ENCODE data around the gene GLI3.

GLI3 gene

DNA sequence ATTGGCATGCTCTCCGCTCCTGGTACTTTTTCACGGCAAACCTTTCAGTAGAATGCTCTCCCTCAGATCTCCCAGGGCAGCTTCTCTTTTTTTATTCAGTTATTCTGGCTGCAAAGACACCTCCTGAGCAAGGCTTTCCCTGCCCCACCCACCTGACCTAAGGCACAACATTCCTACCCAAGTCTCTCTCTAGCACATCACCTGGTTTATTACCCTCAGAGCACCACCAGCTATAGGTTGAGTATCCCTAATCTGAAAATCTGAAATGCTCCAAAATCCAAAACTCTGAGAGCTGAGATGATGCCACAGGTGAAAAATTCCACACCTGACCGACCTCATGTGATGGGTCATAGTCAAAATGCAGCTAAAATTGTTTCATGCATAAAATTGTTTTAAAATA, 99.6 kb downstream of the GLI3 start:
- DNase-seq = no peak

DNA sequence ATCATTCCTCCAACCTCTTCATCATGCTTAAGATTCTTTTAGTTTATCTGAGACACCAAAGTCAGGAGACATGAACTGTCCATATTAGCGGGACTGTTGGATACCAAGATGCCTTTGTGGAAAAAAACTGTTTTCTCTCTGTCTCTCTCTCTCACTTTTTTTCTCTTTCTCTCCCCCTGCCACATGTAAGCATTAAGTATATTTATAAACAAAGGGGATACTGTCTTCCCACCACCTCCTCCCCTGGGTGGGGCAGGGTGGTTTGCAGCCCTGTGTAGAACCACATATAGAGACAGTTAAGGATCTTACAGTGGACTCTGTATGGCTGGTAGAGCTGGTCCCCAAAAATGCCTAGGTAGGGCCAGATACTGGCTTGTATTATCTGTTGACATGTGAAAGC, 101.3 kb downstream of the GLI3 start:
- no peak for DNase-seq

DNA sequence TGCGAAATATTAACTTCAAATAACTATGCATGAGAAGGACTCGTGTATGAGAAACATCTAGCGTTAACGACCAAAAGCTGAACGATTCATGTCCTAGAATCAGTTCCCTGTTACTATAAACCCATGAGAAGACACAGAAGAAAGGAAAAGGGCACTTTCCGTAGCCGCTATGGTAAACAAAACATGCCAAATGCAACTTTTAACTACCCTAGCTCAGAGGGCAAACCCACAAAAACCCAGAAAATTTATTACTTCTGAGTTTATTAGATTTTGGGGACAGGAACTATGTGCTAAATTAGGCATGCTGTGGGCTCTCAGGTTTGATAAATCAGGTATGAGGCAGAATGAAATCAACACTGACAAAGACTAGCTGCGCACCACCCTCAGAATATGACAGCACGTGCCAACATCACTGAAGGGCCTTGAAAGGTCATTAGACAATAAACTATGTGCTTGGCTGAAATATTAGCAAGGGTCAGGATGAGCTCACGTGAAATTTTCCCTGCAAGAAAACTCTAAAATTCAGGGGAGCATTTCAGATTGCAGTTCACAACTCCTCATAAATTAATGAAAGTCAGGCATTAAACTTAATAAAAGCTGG, 102.6 kb downstream of the GLI3 start:
- no peak for DNase-seq

DNA sequence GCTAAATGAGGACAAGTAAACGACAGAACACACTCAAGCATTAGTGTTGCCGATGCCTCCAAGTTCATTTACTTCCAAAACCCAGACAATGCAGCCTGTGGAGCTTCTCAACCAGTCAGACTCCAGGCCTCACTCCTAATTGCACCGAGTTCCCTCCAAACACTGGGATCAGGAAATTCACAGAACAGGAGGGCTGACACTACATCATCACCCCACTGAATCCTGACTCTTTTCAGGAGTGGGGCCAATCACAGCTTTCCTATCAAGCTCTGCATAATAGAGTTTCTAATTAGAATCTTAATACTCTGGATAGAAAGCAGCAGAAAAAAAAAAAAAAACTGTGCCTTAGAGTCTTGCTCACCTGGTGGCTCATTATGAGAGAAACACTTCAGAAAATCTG, 103.7 kb downstream of the GLI3 start:
- no peak for DNase-seq

DNA sequence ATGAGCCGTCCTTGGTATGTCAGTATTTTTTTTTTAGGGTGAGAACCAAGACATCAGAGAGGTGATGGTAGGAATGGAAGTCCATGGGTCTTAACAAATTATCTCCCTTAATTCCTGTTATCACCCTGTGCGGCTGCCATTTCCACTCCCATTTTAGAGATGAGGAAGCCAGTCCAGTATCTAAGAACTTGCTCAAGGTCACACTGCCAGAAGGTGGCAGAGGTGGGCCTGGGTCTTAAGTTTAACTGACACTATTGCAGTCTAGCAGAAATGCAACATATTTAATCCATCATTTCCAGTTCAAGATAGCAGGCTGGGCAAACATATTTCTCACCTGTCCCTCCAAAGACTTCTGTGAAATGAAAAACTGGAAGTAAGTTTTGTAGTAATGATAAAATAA, 108.3 kb downstream of the GLI3 start:
- no peak for DNase-seq

DNA sequence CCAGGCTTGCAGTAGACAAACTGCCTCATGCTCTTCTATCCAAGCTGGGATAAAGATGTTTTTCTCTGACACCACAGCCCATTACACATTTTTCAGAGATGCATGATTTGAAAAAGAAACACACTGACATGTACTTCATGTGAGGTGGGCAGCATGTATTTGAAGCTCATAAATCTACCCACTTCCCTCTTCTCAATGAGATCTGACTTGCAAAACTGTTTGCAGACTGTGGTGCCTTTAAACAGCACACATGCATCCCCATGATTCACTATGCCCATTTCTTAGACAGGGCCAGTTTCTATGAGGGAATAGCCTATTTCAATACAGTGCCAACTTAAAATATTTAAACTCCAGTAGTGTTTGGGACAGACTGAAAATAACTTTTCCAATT, 109.8 kb downstream of the GLI3 start:
- DNase-seq = no peak

DNA sequence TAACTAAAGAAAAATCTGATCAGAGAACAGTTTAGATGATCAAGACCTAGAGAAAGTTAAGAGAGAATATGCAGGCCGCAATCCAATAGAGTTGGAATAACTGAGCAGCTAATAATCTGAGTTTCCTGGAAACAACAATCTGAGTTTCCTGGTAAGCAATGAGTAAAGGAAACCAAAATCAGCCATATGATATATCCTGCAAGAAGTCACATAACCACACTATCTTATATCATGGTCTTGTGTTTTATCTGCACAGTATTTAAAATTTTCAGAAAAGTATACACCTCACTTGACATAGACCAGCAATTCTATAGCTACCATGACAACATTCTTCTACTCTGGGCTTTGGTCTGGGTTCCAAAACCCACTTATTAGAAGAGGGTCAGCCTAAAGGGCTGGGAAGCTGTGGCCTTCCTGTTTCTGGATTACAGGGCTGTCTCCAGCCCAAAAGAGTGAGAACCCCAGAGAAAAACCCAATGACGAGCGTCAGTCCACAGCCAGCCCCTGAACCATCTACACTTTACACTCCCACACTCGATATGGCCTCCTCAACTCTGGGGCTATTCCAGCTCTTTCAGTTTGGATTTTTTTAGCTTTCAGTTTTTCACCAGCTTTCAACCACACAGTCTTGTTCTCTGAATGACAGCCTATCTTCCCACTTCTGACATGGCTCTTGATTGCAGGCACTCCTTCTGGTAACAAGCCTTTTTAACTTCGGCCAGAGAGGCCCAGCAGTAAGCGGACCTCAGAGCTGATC, 110.4 kb downstream of the GLI3 start:
- no peak for DNase-seq

DNA sequence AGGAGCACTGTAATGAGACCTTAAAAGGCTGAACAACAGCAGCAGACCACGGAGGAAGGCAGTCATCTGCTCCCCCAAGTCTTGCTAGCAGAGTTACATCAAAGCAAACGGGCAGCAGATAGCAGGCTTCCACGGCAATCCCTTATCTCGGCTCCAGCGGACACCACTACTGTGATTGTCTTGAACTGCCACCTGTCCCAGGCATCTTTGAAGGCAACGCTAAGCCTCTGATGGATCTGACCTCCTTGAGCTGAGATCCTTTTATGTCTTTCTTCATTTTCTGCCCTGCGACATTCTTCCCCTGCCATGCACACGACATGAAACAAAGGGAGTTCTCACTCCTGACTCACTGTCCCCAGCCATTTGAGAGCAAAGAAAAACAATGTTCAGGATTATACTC, 111.7 kb downstream of the GLI3 start:
- DNase-seq = no peak

DNA sequence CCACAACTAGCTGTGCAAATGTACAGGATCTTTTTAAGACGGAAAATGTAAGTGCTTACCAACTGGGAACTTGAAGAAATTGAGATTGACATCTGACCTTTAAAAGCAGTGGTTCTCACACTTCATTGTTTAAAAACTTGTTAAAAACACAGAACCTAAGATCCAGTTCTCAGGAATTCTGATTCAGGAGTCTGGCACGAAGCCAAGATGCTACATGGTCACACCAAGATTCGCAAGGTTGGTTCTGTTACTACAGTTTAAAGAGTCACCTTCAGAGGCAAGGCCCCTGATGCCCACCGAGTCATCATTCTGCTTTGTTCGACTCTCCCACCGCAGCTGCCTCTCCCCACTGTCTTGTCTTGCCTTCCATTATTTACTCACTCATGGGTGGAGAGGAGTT, 113.3 kb downstream of the GLI3 start:
- no peak for DNase-seq

DNA sequence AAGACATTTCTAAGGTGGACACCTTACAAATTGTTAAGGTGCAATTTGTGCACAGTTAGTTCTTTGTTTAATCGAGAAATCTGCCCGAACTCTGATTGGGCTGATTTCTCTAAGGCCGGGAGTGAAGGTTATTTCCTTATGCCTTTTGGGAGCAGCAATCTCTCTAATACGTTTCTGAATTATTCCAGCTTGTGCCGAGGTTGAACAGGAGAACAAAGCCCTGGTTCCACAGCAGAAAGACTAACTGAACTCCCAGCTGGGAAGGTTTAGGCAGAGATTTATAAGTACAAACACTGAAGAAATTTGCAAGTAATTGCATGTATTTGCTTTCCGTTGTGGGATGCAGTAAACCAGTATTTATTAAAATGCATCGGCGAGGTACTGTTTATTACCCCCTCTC, 116.8 kb downstream of the GLI3 start:
- DNase-seq = no peak

DNA sequence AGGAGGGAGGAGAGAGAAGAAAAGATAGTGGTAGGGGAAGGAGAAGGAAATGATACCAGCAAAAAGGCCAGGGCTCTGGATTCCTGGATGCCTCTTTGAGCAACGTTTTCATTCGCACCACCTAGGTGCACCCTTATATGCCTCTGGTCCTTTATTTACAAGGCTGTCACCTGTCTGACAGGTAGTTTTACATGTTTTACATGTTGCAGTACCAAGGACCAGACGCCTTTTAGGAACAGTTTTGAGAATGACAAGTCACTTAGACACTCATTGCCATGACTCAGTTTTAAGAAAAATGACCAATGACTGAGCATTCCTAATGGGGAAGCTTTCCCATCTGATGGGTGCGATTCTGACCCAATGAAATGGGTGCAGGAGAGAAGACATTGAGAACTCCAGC, 119.8 kb downstream of the GLI3 start:
- DNase-seq = no peak

DNA sequence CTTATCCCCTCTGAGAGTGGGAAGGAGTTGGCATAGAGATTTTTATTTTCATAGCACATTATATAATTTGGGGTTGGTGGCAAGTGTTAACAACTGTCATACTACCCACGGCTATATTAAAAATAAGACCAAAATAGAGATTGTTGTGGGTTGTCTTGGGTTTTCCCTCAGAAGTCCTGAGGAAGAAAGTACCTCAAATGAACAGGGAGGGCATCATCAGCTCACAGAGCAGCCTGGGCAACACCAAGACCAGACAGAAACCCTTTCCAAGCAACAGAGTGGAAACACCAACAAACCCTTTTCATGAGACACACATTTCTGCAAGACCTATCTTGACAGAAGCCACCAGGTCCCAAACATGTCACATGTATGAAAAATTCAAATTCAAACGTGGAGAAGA, 121.2 kb downstream of the GLI3 start:
- DNase-seq = no peak

DNA sequence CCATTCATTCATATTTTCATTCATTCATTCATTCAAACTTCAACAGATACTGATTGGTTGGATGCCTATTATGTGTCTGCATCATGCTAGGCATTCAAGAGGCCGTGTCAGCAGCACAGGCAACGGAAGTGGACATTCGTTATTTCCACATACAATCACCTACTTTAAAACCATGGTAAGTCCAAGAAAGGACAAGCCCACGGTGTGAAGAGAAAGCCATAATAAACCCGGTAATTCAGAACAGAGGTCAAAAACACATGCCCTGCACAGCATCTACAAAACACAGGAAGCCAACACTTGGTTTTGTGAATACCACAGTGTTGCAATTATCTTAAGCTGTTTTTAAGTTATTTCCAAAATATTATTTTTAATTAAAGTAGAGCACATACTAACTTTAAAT, 126.7 kb downstream of the GLI3 start:
- no peak for DNase-seq

DNA sequence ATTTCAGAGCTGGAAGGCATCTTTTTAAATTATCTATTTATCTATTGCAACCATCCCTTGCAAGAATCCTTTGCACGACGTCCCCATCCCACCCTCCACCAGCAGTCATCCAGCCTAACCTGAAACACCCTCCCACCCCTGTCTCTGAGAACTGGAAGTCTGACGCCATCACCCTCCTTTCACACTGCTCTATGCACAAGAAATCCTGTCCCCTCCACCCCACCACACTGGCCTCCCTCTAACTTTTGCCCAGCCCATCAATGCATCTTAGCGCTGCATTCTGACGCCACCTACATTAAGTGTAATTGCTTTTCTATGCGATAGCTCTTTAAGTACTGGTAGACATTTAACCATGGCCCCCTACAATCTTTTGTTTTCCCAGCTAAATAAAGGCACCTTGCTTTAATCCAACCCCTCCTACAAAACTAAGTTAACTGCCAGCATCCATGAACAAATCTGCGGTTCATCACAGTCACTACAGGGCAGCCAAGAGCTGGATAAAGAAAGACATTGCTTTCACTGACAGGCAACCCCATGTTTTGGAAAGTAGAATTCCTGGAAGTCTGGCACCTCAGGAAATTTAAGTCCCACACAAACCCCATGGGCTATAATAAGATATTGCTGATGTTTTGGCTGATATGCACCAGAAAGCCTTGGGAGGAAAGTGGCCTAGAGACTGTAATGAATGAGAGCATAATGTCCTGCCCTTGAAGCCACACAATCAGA, 128.0 kb downstream of the GLI3 start:
- no peak for DNase-seq

DNA sequence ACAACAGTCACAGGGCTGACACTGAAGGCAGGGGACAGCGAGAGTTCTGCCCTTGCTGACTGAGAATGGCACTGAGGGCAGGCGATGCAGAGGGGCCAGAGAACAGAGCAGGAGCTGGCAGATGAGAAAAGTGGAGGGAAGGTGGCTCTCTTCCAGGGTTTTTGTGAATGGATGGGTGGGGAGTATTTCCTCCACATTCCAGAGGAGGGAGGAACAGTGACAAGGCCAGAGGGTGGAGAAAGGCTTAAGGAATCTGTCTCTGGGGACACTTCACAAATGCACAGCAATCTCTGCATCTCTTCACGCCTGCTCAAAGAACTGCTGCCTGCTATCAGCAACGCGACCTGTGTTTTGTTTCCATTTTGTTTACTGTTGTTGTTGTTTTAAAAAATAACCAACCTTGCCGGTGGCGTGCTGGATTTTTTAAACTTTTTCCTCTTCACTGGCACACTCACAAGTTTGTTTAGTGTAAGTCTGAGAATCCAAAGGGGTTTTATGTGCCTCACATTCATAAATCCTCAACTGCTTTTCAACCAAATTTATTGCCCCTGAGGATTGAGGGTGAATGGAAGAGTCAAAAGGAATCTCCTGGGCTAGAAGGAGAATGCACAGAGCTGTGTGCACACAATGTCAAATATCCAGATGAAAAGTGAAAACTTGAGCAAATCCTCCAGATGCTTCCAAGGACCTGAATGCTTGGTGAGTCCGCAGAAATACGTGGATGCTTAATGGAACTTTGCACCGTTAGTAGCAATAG, 129.3 kb downstream of the GLI3 start:
- no peak for DNase-seq

DNA sequence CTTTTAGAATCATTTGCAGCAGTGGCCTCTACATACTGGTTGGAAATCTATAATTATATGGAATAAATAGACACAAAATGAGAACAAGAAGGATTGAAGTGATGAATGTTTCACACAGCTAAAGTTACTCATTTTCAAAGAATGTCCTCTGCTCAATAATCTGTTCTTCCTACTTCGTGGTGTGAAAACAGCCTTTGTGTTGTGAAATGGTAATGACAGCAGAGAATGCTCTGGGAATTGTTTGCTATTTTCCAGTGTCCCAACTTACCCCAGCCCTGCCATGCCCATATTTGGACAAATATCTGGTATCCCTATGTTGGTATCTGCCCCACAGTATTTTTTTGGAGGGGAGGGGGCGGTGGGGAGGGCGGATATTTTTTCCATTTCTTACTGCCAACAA, 130.4 kb downstream of the GLI3 start:
- DNase-seq = no peak

DNA sequence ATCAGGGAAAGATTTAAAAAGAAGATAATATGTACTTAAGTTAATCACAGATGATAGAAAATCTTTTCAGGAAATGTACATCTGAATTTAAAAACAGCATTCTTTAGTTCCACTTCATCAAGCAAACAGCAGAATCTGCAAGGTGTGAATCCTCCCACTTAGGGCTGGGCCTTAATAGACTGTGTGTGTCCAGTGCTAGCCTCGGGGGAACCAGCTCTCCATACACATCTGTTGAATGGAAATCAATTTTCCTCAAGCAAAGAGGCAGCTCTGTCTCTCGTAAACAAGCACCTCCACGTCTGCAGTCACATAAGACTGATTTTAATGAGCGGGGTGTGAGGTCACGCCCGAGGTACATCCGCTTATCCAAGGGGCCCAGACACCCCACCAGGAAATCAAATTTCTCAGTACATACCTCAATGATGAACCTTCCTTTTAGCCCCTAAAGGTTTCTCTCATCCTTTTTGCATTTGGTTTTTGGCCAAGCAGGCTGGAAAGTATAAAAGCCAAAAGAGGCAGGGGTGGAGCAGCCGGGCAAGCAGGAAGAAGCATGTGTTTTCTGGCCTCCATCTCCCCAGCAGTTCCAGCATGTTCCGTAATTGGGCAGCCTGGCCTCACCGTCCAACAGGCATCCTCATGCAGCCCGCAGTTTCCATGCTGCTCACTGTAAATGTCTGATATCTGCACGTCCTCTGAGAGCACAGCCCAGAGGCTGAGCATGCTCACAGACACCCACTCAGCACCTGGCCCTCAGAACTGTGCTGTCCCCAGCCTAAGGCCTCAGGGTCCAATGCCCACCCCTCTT, 131.3 kb downstream of the GLI3 start:
- no peak for DNase-seq

DNA sequence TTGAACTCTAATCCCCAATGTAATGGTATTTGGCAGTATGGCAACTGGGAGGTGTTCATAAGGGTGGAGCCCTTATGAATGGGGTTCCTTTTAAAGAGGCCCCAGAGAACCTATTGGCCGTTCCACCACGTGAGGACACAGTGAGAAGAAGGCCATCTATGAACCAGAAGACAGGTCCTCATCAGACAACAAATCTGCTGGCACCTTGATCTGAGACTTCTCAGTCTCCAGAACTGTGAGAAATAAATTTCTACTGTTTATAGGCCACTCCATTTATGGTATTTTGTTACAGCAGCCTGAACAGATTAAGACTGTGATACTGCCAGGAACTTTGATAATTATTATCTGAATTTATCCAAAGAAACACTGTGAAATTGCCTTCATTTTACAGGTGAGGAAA, 132.3 kb downstream of the GLI3 start:
- no peak for DNase-seq

DNA sequence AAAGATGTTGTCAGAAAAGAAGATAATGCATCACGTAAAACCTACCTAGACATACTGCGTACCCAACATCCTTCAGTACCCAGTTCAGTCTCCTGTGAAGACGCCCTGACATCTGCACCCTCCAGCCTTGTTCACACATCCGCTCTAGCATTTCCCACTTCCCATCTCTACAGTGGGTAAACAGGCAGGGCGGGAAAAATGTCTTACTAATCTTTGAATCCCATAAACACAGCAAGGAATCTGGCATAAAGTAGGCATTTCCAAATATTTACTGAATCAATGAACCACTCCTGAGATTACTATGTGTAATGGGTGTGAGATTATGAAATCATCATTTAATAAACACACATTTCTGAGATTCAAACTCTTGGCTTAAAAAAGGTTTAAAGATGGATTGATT, 132.8 kb downstream of the GLI3 start:
- DNase-seq = no peak

DNA sequence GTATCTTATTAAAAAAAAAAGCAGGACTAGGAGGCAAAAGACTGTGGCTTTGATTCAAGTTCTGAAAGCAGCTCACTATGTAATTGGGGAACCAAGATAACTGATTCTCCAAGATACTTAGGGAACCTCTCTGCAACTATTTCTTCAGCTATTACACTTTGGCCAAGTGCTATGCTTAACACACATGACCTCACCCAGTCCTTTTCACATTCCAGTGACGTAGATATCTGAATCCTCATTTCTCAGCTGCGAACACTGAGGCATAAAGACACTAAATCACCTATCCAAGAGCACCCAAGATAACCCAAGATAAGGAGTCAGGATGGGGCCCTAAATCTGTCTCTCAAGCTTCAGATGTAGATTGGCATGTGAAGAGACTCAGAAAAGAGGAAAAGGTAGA, 133.6 kb downstream of the GLI3 start:
- DNase-seq = no peak

DNA sequence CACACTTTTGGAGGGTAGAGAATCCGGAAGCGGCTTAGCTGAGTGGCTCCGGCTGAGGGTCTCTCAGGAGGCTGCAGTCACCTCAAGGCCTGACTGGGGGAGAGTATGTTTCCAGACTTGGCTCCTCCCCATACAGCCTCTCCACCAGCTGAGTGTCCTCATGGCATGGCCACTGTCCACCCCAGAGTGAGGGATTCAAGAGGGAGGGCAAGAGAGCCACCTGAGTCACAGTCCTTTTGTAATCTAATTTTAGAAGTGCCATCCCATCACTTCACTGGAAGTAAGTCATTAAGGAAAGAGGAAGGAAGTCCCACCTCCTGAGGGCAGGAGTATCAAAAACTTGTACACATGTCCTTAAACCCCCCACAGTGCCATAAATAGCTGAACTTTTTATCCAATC, 134.0 kb downstream of the GLI3 start:
- no peak for DNase-seq

DNA sequence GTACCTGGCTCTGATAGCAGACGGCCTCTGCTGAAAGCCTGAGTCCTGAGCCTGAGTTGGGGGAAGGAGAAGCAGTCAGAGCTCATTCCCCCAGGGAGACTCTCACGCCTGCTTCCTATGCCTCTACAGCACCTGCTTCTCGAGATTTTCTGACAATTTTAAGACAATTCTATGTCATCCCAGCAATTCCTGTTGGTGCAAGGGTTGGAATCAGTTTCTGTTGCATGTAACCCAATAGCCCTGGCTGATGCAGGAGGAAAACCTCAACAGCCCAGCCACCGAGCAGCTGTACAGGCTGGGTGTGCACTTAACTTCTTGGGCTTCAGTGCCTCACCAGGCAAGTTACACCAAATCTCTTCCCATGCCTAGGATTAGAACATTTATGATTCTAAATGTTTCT, 134.7 kb downstream of the GLI3 start:
- DNase-seq = no peak

DNA sequence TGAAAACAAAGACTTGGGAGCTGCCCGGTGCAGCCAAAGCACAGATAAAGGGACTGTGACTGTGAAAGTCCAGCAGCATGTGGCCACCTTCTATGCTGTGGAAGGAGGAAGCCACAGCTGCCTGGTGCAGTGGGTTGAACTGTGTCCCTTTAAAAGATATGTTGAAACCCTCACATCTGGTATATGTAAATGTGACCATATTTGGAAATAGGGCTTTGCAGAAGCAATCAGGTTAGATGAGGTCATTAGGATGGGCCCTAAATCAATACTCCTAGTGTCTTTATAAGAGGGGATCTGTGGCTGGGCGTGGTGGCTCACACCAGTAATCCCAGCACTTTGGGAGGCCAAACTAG, 136.9 kb downstream of the GLI3 start:
- DNase-seq = no peak
